ENCODE measurements around the gene SLC16A13. TPM values are rescaled to one million over a fixed set of nuclear protein-coding genes. Genes with fewer than 3 reads are reported as not detected.

The SLC16A13 gene
- total RNA-seq, 8 experiments from 2014 or later, result 0.61 to 2.7 (median 1.1) TPM

- peaks cover 0 to 5% of the 10 kb centered on the region in 2 donors for H3K4me1 ChIP-seq (replicated peaks in 1 of 2)
- WGBS, 10 experiments, result 25 to 100% (median 65%) methylated on average over 1 to 10 of the region's 51 CpGs; no CpG with 5 or more reads in 3 of the 10 experiments
- H3K4me3 ChIP-seq, result peak overlapping the region in 1 of 5 donors; percentile 18
- in situ Hi-C loops (cut with MboI; ENCODE audit: low pct_unique_long_range_greater_than_20kb in 2 of 9, low sequenced_read_pairs in 9 of 9, unreplicated experiment in 9 of 9), result loop anchor here in 2 of 9 experiments (25.0 kb wide), 1 partner anchor 361 kb away; the partner anchor contains the start of genes C17orf100 (in 2 of the 2) and MED31 (in 2 of the 2)
- peak overlapping the region in 1 of 2 donors; percentile 34 for H3K27ac ChIP-seq
- ATAC-seq (replicated peaks in 6 of 8), result peak; percentile 63 to 89 (median 80)
These were observed 12.0 kb upstream of the SLC16A13 start for GRCh38 chr17:7023576-7024401.

- in situ Hi-C loops (cut with MboI; ENCODE audit: low pct_unique_long_range_greater_than_20kb in 2 of 9, low sequenced_read_pairs in 9 of 9, unreplicated experiment in 9 of 9), result loop anchor here in 2 of 9 experiments (25.0 kb wide), 1 partner anchor 362 kb away; the partner anchor contains the start of genes C17orf100 (in 2 of the 2) and MED31 (in 2 of the 2)
- H3K4me3 ChIP-seq, result no peak overlapping the region
These were observed 11.4 kb upstream of the SLC16A13 start for GRCh38 chr17:7024402-7024785.

GRCh38 chr17:7025245-7025644 is 10.6 kb upstream of the SLC16A13 start:
- Histone ChIP-seq H3K4me3 (no peak overlapping the region), H3K27ac (no peak overlapping the region), H3K4me1 (replicated peaks in 1 of 2) (peaks cover 0 to 3% of the 10 kb centered on the region in 2 donors)
- 40 to 83% (median 63%) methylated on average over 1 of the region's 1 CpG; no CpG with 5 or more reads in 7 of the 10 experiments for WGBS, 10 experiments
- in situ Hi-C loops (cut with MboI; ENCODE audit: low pct_unique_long_range_greater_than_20kb in 2 of 9, low sequenced_read_pairs in 9 of 9, unreplicated experiment in 9 of 9), result loop anchor here in 5 of 9 experiments (25.0 kb wide), 4 partner anchors 112 to 537 kb away; partner anchors contain the start of genes SENP3 (in 1 of the 5), SLC2A4 (in 1 of the 5), TNFSF13 (in 1 of the 5) and YBX2 (in 1 of the 5)
- ATAC-seq (replicated peaks in 6 of 8), result no peak

More at GRCh38 chr17:7024402-7024785, 11.4 kb upstream of the SLC16A13 start:
- 100% methylated on average over 1 of the region's 8 CpGs; no CpG with 5 or more reads in 9 of the 10 experiments for WGBS, 10 experiments
- ATAC-seq (replicated peaks in 6 of 8), result no peak
- H3K27ac ChIP-seq, result no peak overlapping the region
- H3K4me1 ChIP-seq (replicated peaks in 1 of 2), result peaks cover 0 to 5% of the 10 kb centered on the region in 2 donors

- H3K4me3 ChIP-seq, result no peak overlapping the region
- in situ Hi-C loops (cut with MboI; ENCODE audit: low pct_unique_long_range_greater_than_20kb in 2 of 9, low sequenced_read_pairs in 9 of 9, unreplicated experiment in 9 of 9), result loop anchor here in 5 of 9 experiments (25.0 kb wide), 4 partner anchors 111 to 536 kb away; partner anchors contain the start of genes SENP3 (in 1 of the 5), SLC2A4 (in 1 of the 5), TNFSF13 (in 1 of the 5) and YBX2 (in 1 of the 5)
- ATAC-seq (replicated peaks in 6 of 8), result no peak
- peaks cover 0 to 3% of the 10 kb centered on the region in 2 donors for H3K4me1 ChIP-seq (replicated peaks in 1 of 2)
- 56 to 100% (median 100%) methylated on average over 1 to 5 of the region's 29 CpGs; no CpG with 5 or more reads in 5 of the 10 experiments for WGBS, 10 experiments
- no peak overlapping the region for H3K27ac ChIP-seq
These were observed 9.2 kb upstream of the SLC16A13 start for GRCh38 chr17:7026471-7027115.

- ATAC-seq (replicated peaks in 6 of 8), result no peak
- in situ Hi-C loops (cut with MboI; ENCODE audit: low pct_unique_long_range_greater_than_20kb in 2 of 9, low sequenced_read_pairs in 9 of 9, unreplicated experiment in 9 of 9), result loop anchor here in 5 of 9 experiments (25.0 kb wide), 4 partner anchors 110 to 535 kb away; partner anchors contain the start of genes SENP3 (in 1 of the 5), SLC2A4 (in 1 of the 5), TNFSF13 (in 1 of the 5) and YBX2 (in 1 of the 5)
- Histone ChIP-seq H3K4me3 (no peak overlapping the region), H3K27ac (no peak overlapping the region), H3K4me1 (replicated peaks in 1 of 2) (no peaks in the 10 kb centered on the region)
- 69 to 100% (median 85%) methylated on average over 1 to 8 of the region's 13 CpGs; no CpG with 5 or more reads in 3 of the 10 experiments for WGBS, 10 experiments
These were observed 8.5 kb upstream of the SLC16A13 start for GRCh38 chr17:7027335-7027734.

GRCh38 chr17:7029096-7029495 is 6.7 kb upstream of the SLC16A13 start:
- in situ Hi-C loops (cut with MboI; ENCODE audit: low pct_unique_long_range_greater_than_20kb in 2 of 9, low sequenced_read_pairs in 9 of 9, unreplicated experiment in 9 of 9), result loop anchor here in 5 of 9 experiments (25.0 kb wide), 4 partner anchors 108 to 533 kb away; partner anchors contain the start of genes SENP3 (in 1 of the 5), SLC2A4 (in 1 of the 5), TNFSF13 (in 1 of the 5) and YBX2 (in 1 of the 5)
- Histone ChIP-seq H3K4me1 (replicated peaks in 1 of 2) (no peaks in the 10 kb centered on the region), H3K4me3 (no peak overlapping the region), H3K27ac (no peak overlapping the region)
- ATAC-seq (replicated peaks in 6 of 8), result no peak
- 0 to 100% (median 59%) methylated on average over 1 to 3 of the region's 3 CpGs; no CpG with 5 or more reads in 2 of the 10 experiments for WGBS, 10 experiments

- no peak for ATAC-seq (replicated peaks in 6 of 8)
- no peaks in the 10 kb centered on the region for H3K4me1 ChIP-seq (replicated peaks in 1 of 2)
- in situ Hi-C loops (cut with MboI; ENCODE audit: low pct_unique_long_range_greater_than_20kb in 2 of 9, low sequenced_read_pairs in 9 of 9, unreplicated experiment in 9 of 9), result loop anchor here in 5 of 9 experiments (25.0 kb wide), 4 partner anchors 108 to 533 kb away; partner anchors contain the start of genes SENP3 (in 1 of the 5), SLC2A4 (in 1 of the 5), TNFSF13 (in 1 of the 5) and YBX2 (in 1 of the 5)
- no peak overlapping the region for H3K4me3 ChIP-seq
- 0 to 100% (median 80%) methylated on average over 1 to 7 of the region's 8 CpGs; no CpG with 5 or more reads in 3 of the 10 experiments for WGBS, 10 experiments
- no peak overlapping the region for H3K27ac ChIP-seq
These were observed 6.2 kb upstream of the SLC16A13 start for GRCh38 chr17:7029659-7030058.

GRCh38 chr17:7034955-7035590 is 742 bp upstream of the SLC16A13 start:
- Histone ChIP-seq H3K27ac (peak overlapping the region; percentile 49 to 75), H3K4me3 (peak overlapping the region; percentile 56 to 80 (median 66)), H3K4me1 (replicated peaks in 1 of 2) (peaks cover 7 to 8% of the 10 kb centered on the region in 2 donors)
- 8 to 100% (median 25%) methylated on average over 1 to 3 of the region's 7 CpGs; no CpG with 5 or more reads in 2 of the 10 experiments for WGBS, 10 experiments
- peak in 2 of 8 experiments; percentile 0 to 13 for ATAC-seq (replicated peaks in 6 of 8)
- in situ Hi-C loops (cut with MboI; ENCODE audit: low pct_unique_long_range_greater_than_20kb in 2 of 9, low sequenced_read_pairs in 9 of 9, unreplicated experiment in 9 of 9), result loop anchor here in 5 of 9 experiments (25.0 kb wide), 4 partner anchors 102 to 527 kb away; partner anchors contain the start of genes SENP3 (in 1 of the 5), SLC2A4 (in 1 of the 5), TNFSF13 (in 1 of the 5) and YBX2 (in 1 of the 5)

GRCh38 chr17:7038025-7038862 is 2.4 kb downstream of the SLC16A13 start:
- no peak overlapping the region for H3K27ac ChIP-seq
- ATAC-seq (replicated peaks in 6 of 8), result no peak
- in situ Hi-C loops (cut with MboI; ENCODE audit: low pct_unique_long_range_greater_than_20kb in 2 of 9, low sequenced_read_pairs in 9 of 9, unreplicated experiment in 9 of 9), result loop anchor here in 5 of 9 experiments (25.0 kb wide), 4 partner anchors 99 to 524 kb away; partner anchors contain the start of genes SENP3 (in 1 of the 5), SLC2A4 (in 1 of the 5), TNFSF13 (in 1 of the 5) and YBX2 (in 1 of the 5)
- H3K4me1 ChIP-seq (replicated peaks in 1 of 2), result peaks cover 8 to 27% of the 10 kb centered on the region in 2 donors
- 67 to 100% (median 92%) methylated on average over 1 to 8 of the region's 19 CpGs; no CpG with 5 or more reads in 2 of the 10 experiments for WGBS, 10 experiments
- H3K4me3 ChIP-seq, result no peak overlapping the region

- 40 to 100% (median 94%) methylated on average over 1 to 3 of the region's 5 CpGs; no CpG with 5 or more reads in 1 of the 10 experiments for WGBS, 10 experiments
- no peak for ATAC-seq (replicated peaks in 6 of 8)
- in situ Hi-C loops (cut with MboI; ENCODE audit: low pct_unique_long_range_greater_than_20kb in 2 of 9, low sequenced_read_pairs in 9 of 9, unreplicated experiment in 9 of 9), result loop anchor here in 6 of 9 experiments (10.0 to 25.0 kb wide), 5 partner anchors 95 to 522 kb away; partner anchors contain the start of genes SENP3 (in 1 of the 6), SLC2A4 (in 1 of the 6), TNFSF13 (in 1 of the 6) and YBX2 (in 1 of the 6)
These were observed 4.0 kb downstream of the SLC16A13 start for GRCh38 chr17:7039832-7040231.

More at GRCh38 chr17:7039832-7040231, 4.0 kb downstream of the SLC16A13 start:
- Histone ChIP-seq H3K27ac (no peak overlapping the region), H3K4me3 (no peak overlapping the region), H3K4me1 (replicated peaks in 1 of 2) (peaks cover 12 to 37% of the 10 kb centered on the region in 2 donors)

Measured in motor neuron (in vitro differentiated cells).